RWPE1 (cell line): Measurements from ENCODE around the gene FNDC3B.

Source experiments
- CTCF ChIA-PET: fragments of 350-600 bp; sonication (Branson Sonifier 250); formaldehyde crosslinking; extraction: SDS; loops from one replicate; lab custom pipeline; 2021; lab: Yijun Ruan, JAX
- POLR2A ChIA-PET: fragments of 400-600 bp; formaldehyde crosslinking; extraction: SDS; loops from one replicate; lab custom pipeline; 2020; ENCODE audit warnings: antibody characterized with exemption; ENCODE audit not compliant: low non-redundant PET; lab: Yijun Ruan, JAX
- DNase-seq: peaks from one replicate; pipeline ENCODE4 v3.0.0; 2012; ENCODE audit warnings: low spot score
- H3K27ac ChIP-seq: fragments of 450-650 bp; 2 replicates; pipeline ENCODE4 v1.5.1; 2017
- CTCF ChIP-seq: fragments of 450-650 bp; conservative IDR thresholded peaks from 2 replicates; pipeline ENCODE4 v1.5.1; 2017; ENCODE audit warnings: low read depth, mild to moderate bottlenecking

The FNDC3B gene

GRCh38 chr3:172376402-172376801 lies 337.0 kb downstream of the FNDC3B start:
- ChIA-PET CTCF (interaction anchor here (0.6 kb wide), 2 partner anchors 16 to 266 kb away, joined by 3 to 4 read pairs; no protein-coding TSS in a partner anchor), POLR2A (no interaction called here)
- DNase-seq, result no peak

GRCh38 chr3:172376881-172377280 lies 337.5 kb downstream of the FNDC3B start:
- TF ChIP-seq CTCF, result no peak
- no peak for DNase-seq
- ChIA-PET CTCF (interaction anchor here (0.6 kb wide), 1 partner anchor 265 kb away, joined by 3 read pairs; no protein-coding TSS in a partner anchor), POLR2A (no interaction called here)
- H3K27ac ChIP-seq, result no peak overlapping the region

More at GRCh38 chr3:172376402-172376801, 337.0 kb downstream of the FNDC3B start:
- TF ChIP-seq CTCF, result no peak
- H3K27ac ChIP-seq, result no peak overlapping the region

- no peak for DNase-seq
- POLR2A ChIA-PET, result no interaction called here
- CTCF ChIA-PET, result no interaction called here
Observed at GRCh38 chr3:172378439-172378838, 339.1 kb downstream of the FNDC3B start.

GRCh38 chr3:172379372-172379771 lies 340.0 kb downstream of the FNDC3B start:
- POLR2A ChIA-PET, result no interaction called here
- CTCF ChIA-PET, result interaction anchor here (0.6 to 0.7 kb wide), 2 partner anchors 371 to 1880 kb away, joined by 4 read pairs; no protein-coding TSS in a partner anchor
- H3K27ac ChIP-seq, result no peak overlapping the region
- no peak for TF ChIP-seq CTCF
- no peak for DNase-seq

More at GRCh38 chr3:172378439-172378838, 339.1 kb downstream of the FNDC3B start:
- no peak for TF ChIP-seq CTCF
- no peak overlapping the region for H3K27ac ChIP-seq

GRCh38 chr3:172380632-172381031 lies 341.3 kb downstream of the FNDC3B start:
- no peak for DNase-seq
- POLR2A ChIA-PET, result no interaction called here
- no peak for TF ChIP-seq CTCF
- CTCF ChIA-PET, result interaction anchor here (0.6 kb wide), 1 partner anchor 16 kb away, joined by 3 read pairs; no protein-coding TSS in a partner anchor
- H3K27ac ChIP-seq, result no peak overlapping the region

GRCh38 chr3:172383306-172383796 lies 344.0 kb downstream of the FNDC3B start:
- ChIA-PET CTCF (no interaction called here), POLR2A (no interaction called here)
- DNase-seq, result no peak

More at GRCh38 chr3:172383306-172383796, 344.0 kb downstream of the FNDC3B start:
- no peak overlapping the region for H3K27ac ChIP-seq
- TF ChIP-seq CTCF, result no peak
